HUDEP-2 (cell line): ENCODE measurements around the gene DNAJC27.
"Not testable (repeated sequence)": the region's sequence is repeated elsewhere in the genome, so short reads cannot be mapped to it uniquely, and the experiment has no call there.

Experiments
- DNase-seq, 76 experiments: peaks; one replicate each; lab custom pipeline; 2025; ENCODE audit not compliant: unreplicated experiment in 76 of 76; lab: John Stamatoyannopoulos, UW

Gene DNAJC27

GRCh38 chr2:24971536-24972314 is at the start of gene DNAJC27:
Gene DNAJC27, minus strand, starts transcription at chr2:24971955. Its CDS starts 51 bp downstream, at chr2:24971904.
- peak; percentile 41 to 98 (median 93) for DNase-seq

- no peak for DNase-seq
Observed at GRCh38 chr2:25018681-25019080, 46.9 kb upstream of the DNAJC27 start.

- peak in 3 of 76 experiments; percentile 2 to 14 (median 2) for DNase-seq
Observed at GRCh38 chr2:25014631-25015030, 42.9 kb upstream of the DNAJC27 start.

GRCh38 chr2:25011342-25011741 is 39.6 kb upstream of the DNAJC27 start:
- not testable (repeated sequence) for DNase-seq

- no peak for DNase-seq
Observed at GRCh38 chr2:25009954-25010353, 38.2 kb upstream of the DNAJC27 start.

- no peak for DNase-seq
Observed at GRCh38 chr2:25002066-25002465, 30.3 kb upstream of the DNAJC27 start.

- no peak for DNase-seq
Observed at GRCh38 chr2:25001325-25001637, 29.5 kb upstream of the DNAJC27 start.

- no peak for DNase-seq
Observed at GRCh38 chr2:25000503-25001324, 29.0 kb upstream of the DNAJC27 start.

GRCh38 chr2:25000036-25000435 is 28.3 kb upstream of the DNAJC27 start:
- DNase-seq = no peak

GRCh38 chr2:24999097-24999496 is 27.3 kb upstream of the DNAJC27 start:
- DNase-seq = not testable (repeated sequence)

- DNase-seq = no peak
Observed at GRCh38 chr2:24994146-24994724, 22.5 kb upstream of the DNAJC27 start.

GRCh38 chr2:24993406-24994145 is 21.8 kb upstream of the DNAJC27 start:
- peak in 1 of 76 experiments; percentile 4 for DNase-seq

- DNase-seq = peak in 31 of 76 experiments; percentile 2 to 62 (median 25)
Observed at GRCh38 chr2:24986372-24986771, 14.6 kb upstream of the DNAJC27 start.

GRCh38 chr2:24985511-24985910 is 13.8 kb upstream of the DNAJC27 start:
- no peak for DNase-seq

GRCh38 chr2:24984912-24985311 is 13.2 kb upstream of the DNAJC27 start:
- no peak for DNase-seq

- no peak for DNase-seq
Observed at GRCh38 chr2:24981411-24982136, 9.8 kb upstream of the DNAJC27 start.

- DNase-seq = no peak
Observed at GRCh38 chr2:24978661-24979060, 6.9 kb upstream of the DNAJC27 start.

- DNase-seq = no peak
Observed at GRCh38 chr2:24977631-24978030, 5.9 kb upstream of the DNAJC27 start.

GRCh38 chr2:24973812-24974211 is 2.1 kb upstream of the DNAJC27 start:
- peak in 35 of 76 experiments; percentile 5 to 65 (median 31) for DNase-seq

- peak in 27 of 76 experiments; percentile 2 to 53 (median 25) for DNase-seq
Observed at GRCh38 chr2:24972315-24972961, 683 bp upstream of the DNAJC27 start.
